Stimulated activated memory B cell treated with anti-CD40 and anti-IgM and Interleukin-4, amounts not matched to agents 10 μg/mL and 1 μg/mL and 100 μg/mL, for 72 hours (primary cell): Measurements from ENCODE around the gene WWC2.

Source experiments
- ATAC-seq: fragments of 150-1000 bp; cut with Tn5 transposase; 2 replicates; pipeline ENCODE4 v1.10.0; 2021
- H3K27ac Mint-ChIP-seq: one replicate; pipeline ENCODE4 v1.8.0; 2022; ENCODE audit warnings: mild to moderate bottlenecking, mixed read lengths
- H3K27me3 Mint-ChIP-seq: one replicate; pipeline ENCODE4 v1.8.0; 2022; ENCODE audit warnings: mixed read lengths
- H3K36me3 Mint-ChIP-seq: one replicate; pipeline ENCODE4 v1.8.0; 2022; ENCODE audit warnings: mixed read lengths
- H3K4me1 Mint-ChIP-seq: one replicate; pipeline ENCODE4 v1.8.0; 2022; ENCODE audit warnings: mixed read lengths
- H3K4me3 Mint-ChIP-seq: one replicate; pipeline ENCODE4 v1.8.0; 2022; ENCODE audit warnings: mild to moderate bottlenecking, moderate library complexity, mixed read lengths
- H3K9me3 Mint-ChIP-seq: one replicate; pipeline ENCODE4 v1.8.0; 2022; ENCODE audit warnings: mixed read lengths

The WWC2 gene

DNA sequence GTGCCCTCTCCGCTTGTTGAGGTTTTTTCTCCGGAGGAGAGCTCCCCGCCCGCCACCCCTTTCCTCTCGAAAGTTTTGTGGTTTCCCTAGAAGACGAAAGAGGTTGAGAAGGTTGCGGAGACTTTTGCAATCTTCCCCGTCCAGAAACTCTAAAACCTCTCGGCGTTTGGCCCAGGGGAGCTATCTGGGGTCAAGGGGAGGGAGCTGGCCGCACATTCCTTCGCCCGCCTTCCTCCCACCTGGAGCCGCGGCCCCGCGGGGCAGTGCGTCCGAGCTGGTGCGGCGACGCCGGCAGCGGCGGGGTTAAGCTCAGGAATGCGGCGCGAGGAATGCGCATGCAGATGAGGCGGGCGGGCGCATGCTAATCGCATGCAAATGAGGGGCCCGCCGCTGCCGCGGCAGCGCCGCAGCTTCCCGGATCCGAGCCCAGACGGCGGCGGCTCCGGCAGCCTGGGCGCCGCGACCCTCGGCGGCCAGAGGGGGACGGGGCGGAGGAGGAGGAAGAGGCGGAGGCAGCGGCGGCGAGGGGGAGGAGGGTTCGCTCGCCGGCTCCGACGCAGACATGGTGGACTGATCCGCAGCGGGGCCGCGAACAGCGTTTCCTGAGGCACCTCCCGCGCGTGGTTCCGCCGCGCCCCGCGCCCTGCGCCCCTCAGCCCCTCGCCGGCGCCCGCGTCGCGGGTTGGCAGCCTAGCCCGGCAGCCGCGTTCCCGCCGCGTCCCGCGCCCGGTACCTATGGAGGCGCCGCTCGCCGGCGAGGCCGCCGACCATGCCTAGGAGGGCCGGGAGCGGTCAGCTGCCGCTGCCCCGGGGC is at the start of gene WWC2:
Gene WWC2, plus strand, starts transcription at position 535 of the 814 bp plus-strand sequence. Its CDS starts 235 bp downstream, at position 770.
- no peaks in the 10 kb centered on the region for H3K9me3 Mint-ChIP-seq
- H3K27me3 Mint-ChIP-seq, result peaks cover 51% of the 10 kb centered on the region
- H3K27ac Mint-ChIP-seq, result no peak within 1 kb of the TSS

GRCh38 chr4:183053681-183054080 is 45.4 kb upstream of the WWC2 start:
- Mint-ChIP-seq H3K4me3 (no peak overlapping the region), H3K9me3 (peaks cover 3% of the 10 kb centered on the region), H3K4me1 (no peaks in the 10 kb centered on the region), H3K27me3 (peaks cover 5% of the 10 kb centered on the region), H3K27ac (no peak overlapping the region), H3K36me3 (no peaks in the 10 kb centered on the region)
- ATAC-seq, result no peak

More for the DNA sequence above, at the start of gene WWC2:
- no peaks in the 10 kb centered on the region for H3K4me1 Mint-ChIP-seq
- ATAC-seq, result peak; percentile 32
- no peaks in the 10 kb centered on the region for H3K36me3 Mint-ChIP-seq
- peak within 1 kb of the TSS; percentile 65 for H3K4me3 Mint-ChIP-seq

- peaks cover under 1% of the 10 kb centered on the region for H3K27me3 Mint-ChIP-seq
- H3K4me3 Mint-ChIP-seq, result no peak overlapping the region
- no peaks in the 10 kb centered on the region for H3K36me3 Mint-ChIP-seq
- no peaks in the 10 kb centered on the region for H3K4me1 Mint-ChIP-seq
- no peak for ATAC-seq
- peaks cover 3% of the 10 kb centered on the region for H3K9me3 Mint-ChIP-seq
- no peak overlapping the region for H3K27ac Mint-ChIP-seq
Measured at GRCh38 chr4:183057255-183057654, 41.8 kb upstream of the WWC2 start.

- no peaks in the 10 kb centered on the region for H3K4me1 Mint-ChIP-seq
- H3K27ac Mint-ChIP-seq, result no peak overlapping the region
- no peak overlapping the region for H3K4me3 Mint-ChIP-seq
- H3K27me3 Mint-ChIP-seq, result peaks cover 20% of the 10 kb centered on the region
- H3K36me3 Mint-ChIP-seq, result no peaks in the 10 kb centered on the region
- ATAC-seq, result no peak
- peaks cover 3% of the 10 kb centered on the region for H3K9me3 Mint-ChIP-seq
Measured at GRCh38 chr4:183059797-183060196, 39.3 kb upstream of the WWC2 start.

DNA sequence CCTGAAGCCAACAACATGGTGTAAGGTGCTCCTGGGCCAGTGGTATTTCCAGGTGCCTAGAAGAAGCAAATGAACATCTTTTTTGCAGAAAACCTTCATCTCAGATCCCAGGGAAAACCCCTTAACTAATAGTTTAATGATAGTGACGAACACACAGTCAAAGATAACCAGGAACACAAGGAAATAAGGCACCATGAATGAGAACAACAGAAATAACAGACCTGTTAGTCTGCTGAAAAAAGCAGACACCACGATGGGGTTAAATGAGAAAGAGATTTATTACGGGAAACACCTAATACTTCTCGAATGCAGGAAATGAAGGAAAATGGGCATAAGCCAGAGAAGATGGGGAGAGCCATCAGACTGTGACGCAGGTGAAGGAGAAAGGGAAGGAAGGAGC is 30.6 kb upstream of the WWC2 start:
- ATAC-seq, result no peak
- peaks cover 19% of the 10 kb centered on the region for H3K9me3 Mint-ChIP-seq
- H3K27me3 Mint-ChIP-seq, result peaks cover 33% of the 10 kb centered on the region
- H3K4me1 Mint-ChIP-seq, result no peaks in the 10 kb centered on the region
- H3K36me3 Mint-ChIP-seq, result no peaks in the 10 kb centered on the region
- no peak overlapping the region for H3K4me3 Mint-ChIP-seq
- H3K27ac Mint-ChIP-seq, result no peak overlapping the region

- H3K4me1 Mint-ChIP-seq, result no peaks in the 10 kb centered on the region
- peaks cover 19% of the 10 kb centered on the region for H3K9me3 Mint-ChIP-seq
- no peaks in the 10 kb centered on the region for H3K36me3 Mint-ChIP-seq
- H3K4me3 Mint-ChIP-seq, result no peak overlapping the region
- no peak overlapping the region for H3K27ac Mint-ChIP-seq
- peaks cover 25% of the 10 kb centered on the region for H3K27me3 Mint-ChIP-seq
- ATAC-seq, result no peak
Measured at GRCh38 chr4:183071222-183071621, 27.8 kb upstream of the WWC2 start.

- no peak overlapping the region for H3K27ac Mint-ChIP-seq
Measured at GRCh38 chr4:183072176-183072575, 26.9 kb upstream of the WWC2 start.

DNA sequence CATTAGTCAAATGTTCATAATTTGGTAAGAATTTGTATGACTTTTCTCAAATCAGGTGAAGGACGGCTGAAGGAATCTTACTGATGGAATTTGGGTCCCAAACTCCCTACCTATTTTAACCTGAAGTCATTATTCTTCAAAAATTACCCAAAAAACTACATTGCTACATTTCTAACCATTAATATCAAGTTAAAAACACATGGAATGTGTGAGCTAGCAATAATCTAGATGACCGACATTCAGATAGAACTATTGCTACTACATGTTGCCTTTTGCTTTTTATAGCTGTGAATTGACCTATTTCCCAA is 25.3 kb upstream of the WWC2 start:
- no peak overlapping the region for H3K27ac Mint-ChIP-seq
- H3K9me3 Mint-ChIP-seq, result peaks cover 13% of the 10 kb centered on the region
- H3K36me3 Mint-ChIP-seq, result no peaks in the 10 kb centered on the region
- H3K27me3 Mint-ChIP-seq, result peaks cover 25% of the 10 kb centered on the region
- no peaks in the 10 kb centered on the region for H3K4me1 Mint-ChIP-seq
- no peak for ATAC-seq
- H3K4me3 Mint-ChIP-seq, result no peak overlapping the region

More at GRCh38 chr4:183072176-183072575, 26.9 kb upstream of the WWC2 start:
- ATAC-seq, result no peak
- Mint-ChIP-seq H3K4me1 (no peaks in the 10 kb centered on the region), H3K36me3 (no peaks in the 10 kb centered on the region), H3K9me3 (peaks cover 19% of the 10 kb centered on the region), H3K27me3 (peaks cover 25% of the 10 kb centered on the region), H3K4me3 (no peak overlapping the region)

DNA sequence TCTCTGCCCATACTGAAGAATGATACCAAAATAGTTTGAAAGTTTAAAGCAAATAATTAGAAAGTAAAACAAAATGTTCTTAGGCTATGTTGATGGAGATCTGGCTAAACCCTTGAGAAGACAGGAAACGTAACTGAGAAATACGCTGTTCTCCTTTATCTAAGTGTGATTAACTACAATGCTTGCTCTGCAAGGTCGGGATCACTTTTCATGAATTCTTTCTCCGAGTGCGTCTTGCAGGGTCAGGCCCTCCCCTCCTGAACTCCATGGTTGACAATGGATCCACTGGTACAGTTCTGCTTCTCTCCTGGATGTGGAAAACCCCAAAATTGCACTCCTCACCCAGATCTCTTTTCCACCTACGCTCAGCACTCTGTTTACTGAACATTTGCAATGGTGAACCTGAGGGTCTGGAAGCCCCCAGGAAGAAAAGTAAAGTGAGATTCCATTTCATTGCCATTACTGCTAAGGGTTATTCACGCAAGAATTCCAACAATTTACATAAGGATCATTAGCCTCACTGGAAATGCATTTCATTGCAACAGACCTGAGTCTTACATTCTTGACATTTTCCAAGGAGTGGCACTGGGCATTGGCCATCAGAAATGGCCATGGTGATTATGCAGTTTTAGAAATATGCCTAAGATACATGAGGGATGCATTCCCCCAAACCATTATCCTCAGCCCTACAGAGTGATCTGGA is 24.6 kb upstream of the WWC2 start:
- peaks cover 25% of the 10 kb centered on the region for H3K27me3 Mint-ChIP-seq
- H3K27ac Mint-ChIP-seq, result no peak overlapping the region
- no peaks in the 10 kb centered on the region for H3K4me1 Mint-ChIP-seq
- peaks cover 13% of the 10 kb centered on the region for H3K9me3 Mint-ChIP-seq
- H3K4me3 Mint-ChIP-seq, result no peak overlapping the region
- no peaks in the 10 kb centered on the region for H3K36me3 Mint-ChIP-seq
- ATAC-seq, result no peak

GRCh38 chr4:183078634-183079033 is 20.4 kb upstream of the WWC2 start:
- H3K27me3 Mint-ChIP-seq, result peaks cover 15% of the 10 kb centered on the region
- ATAC-seq, result no peak

DNA sequence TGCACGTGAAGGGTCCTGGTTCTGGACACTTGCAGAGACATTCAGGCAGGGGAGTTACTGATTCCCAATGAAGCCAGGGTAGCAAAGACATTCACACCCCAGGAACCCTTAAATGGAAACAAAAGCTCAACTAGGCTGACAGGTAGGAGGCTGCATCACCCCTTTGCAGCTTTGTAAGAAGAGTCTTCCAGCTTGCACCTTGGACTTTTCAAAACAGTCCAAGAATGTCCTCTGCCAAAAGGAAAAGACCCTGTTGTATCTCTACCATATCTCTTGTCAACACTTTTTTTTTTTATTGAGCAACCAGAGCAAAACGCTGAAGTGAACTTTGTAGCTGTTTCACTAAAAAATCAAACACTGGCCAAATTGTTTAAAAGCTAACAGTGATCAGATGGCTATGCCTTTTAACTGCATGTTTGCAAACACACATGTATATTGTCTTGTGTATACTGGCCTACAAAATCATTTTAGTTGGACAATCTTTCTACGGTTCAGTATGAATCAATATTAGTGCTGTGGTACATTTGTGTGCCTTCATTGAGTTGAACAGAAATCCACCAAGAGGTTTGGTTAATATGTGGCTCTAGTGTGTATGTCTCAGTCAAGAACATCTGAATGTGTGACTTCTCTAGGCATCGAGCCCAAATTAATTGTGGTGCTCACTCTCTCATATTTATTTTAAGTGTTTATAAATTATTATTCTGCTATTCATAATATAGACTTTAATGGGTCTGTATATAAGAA is 18.5 kb upstream of the WWC2 start:
- Mint-ChIP-seq H3K27ac (no peak overlapping the region), H3K9me3 (no peaks in the 10 kb centered on the region), H3K36me3 (no peaks in the 10 kb centered on the region), H3K4me1 (no peaks in the 10 kb centered on the region), H3K27me3 (peaks cover 9% of the 10 kb centered on the region), H3K4me3 (no peak overlapping the region)
- no peak for ATAC-seq

More at GRCh38 chr4:183078634-183079033, 20.4 kb upstream of the WWC2 start:
- H3K4me1 Mint-ChIP-seq, result no peaks in the 10 kb centered on the region
- H3K9me3 Mint-ChIP-seq, result no peaks in the 10 kb centered on the region
- H3K27ac Mint-ChIP-seq, result no peak overlapping the region
- no peaks in the 10 kb centered on the region for H3K36me3 Mint-ChIP-seq
- no peak overlapping the region for H3K4me3 Mint-ChIP-seq

DNA sequence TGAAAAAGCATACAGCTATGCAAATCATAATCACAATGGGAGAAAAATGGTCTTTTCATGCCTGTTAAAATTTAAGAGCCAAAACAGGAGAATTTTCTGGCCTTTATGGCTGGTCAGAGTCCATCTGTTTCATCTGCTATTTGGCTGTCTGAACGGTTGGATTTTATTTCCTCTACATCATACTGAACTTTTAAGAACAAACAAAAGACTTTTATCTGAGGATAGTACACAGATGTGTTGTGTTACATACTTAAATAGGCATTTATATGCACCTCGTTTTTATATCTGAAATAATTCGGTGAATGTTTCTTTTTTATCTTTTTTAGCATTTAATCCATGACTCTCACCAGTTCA is 18.0 kb upstream of the WWC2 start:
- ATAC-seq, result no peak
- no peak overlapping the region for H3K27ac Mint-ChIP-seq

GRCh38 chr4:183082053-183082452 is 17.0 kb upstream of the WWC2 start:
- Mint-ChIP-seq H3K27me3 (peaks cover 8% of the 10 kb centered on the region), H3K4me3 (no peak overlapping the region), H3K27ac (no peak overlapping the region), H3K9me3 (no peaks in the 10 kb centered on the region), H3K36me3 (no peaks in the 10 kb centered on the region), H3K4me1 (no peaks in the 10 kb centered on the region)
- ATAC-seq, result no peak

More for the DNA sequence above, 18.0 kb upstream of the WWC2 start:
- Mint-ChIP-seq H3K4me1 (no peaks in the 10 kb centered on the region), H3K36me3 (no peaks in the 10 kb centered on the region), H3K27me3 (peaks cover 8% of the 10 kb centered on the region), H3K4me3 (no peak overlapping the region), H3K9me3 (no peaks in the 10 kb centered on the region)

GRCh38 chr4:183094393-183095198 is 4.5 kb upstream of the WWC2 start:
- no peak overlapping the region for H3K4me3 Mint-ChIP-seq
- H3K27ac Mint-ChIP-seq, result no peak overlapping the region
- no peaks in the 10 kb centered on the region for H3K4me1 Mint-ChIP-seq
- H3K27me3 Mint-ChIP-seq, result peaks cover 27% of the 10 kb centered on the region
- ATAC-seq, result peak; percentile 32
- H3K36me3 Mint-ChIP-seq, result no peaks in the 10 kb centered on the region
- peaks cover 3% of the 10 kb centered on the region for H3K9me3 Mint-ChIP-seq

- H3K36me3 Mint-ChIP-seq, result no peaks in the 10 kb centered on the region
- no peak overlapping the region for H3K4me3 Mint-ChIP-seq
- H3K4me1 Mint-ChIP-seq, result no peaks in the 10 kb centered on the region
- H3K27ac Mint-ChIP-seq, result no peak overlapping the region
- peaks cover 27% of the 10 kb centered on the region for H3K27me3 Mint-ChIP-seq
- peaks cover 2% of the 10 kb centered on the region for H3K9me3 Mint-ChIP-seq
- no peak for ATAC-seq
Measured at GRCh38 chr4:183095199-183095512, 3.9 kb upstream of the WWC2 start.
